Measurements from ENCODE around the gene BMPR1A.

DNA sequence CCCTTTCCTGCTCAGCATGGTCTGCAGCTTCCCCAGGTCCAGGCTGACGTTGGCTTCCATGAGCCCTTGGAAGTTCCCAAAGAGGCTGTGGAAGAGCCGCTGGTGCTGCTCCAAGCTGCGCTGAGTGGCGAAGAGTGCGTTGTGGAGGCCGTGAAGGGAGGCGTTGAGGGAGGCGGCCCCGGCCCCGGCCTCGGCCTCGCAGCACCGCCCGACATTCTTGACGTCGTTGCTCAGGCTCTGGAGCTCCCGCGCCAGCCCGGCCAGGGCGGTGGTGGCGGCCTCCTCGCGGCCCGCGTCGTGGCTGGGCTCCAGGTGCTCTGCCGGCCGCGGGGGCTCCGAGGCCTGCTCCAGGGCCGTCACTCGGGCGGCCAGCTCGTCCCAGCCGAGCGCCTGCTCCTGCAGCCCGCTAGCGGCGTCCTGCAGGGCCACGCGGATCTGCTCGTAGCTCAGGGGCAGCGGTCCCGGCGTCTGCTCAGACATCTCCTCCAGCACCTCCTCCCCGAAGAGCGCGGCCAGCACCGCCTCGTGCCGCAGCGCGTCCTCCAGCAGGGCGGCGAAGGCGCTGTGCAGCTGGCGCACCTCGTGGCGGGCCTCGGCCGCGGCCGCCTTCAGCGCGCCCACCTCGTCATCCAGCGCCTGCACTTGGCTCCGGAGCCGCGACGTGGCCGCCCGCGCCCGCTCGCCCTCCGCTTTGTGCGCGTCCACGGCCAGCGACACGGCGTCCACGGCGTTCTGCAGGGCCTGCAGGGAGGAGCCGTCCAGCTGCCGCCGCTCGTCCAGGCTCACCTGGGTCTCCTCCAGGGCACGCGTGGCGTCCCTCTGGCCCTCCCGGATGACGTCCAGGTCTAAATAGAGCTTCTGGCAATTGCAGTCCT lies 186.3 kb downstream of the BMPR1A start:
- TF ChIP-seq POLR2A (IDR thresholded peaks at IDR 0.05) (no peak), CTCF (IDR thresholded peaks at IDR 0.05) (no peak), EP300 (IDR thresholded peaks at IDR 0.05) (no peak), POLR2AphosphoS5 (IDR thresholded peaks at IDR 0.05) (no peak)
